ENCODE measurements around the gene ADRA1B. TPM values are rescaled to one million over a fixed set of nuclear protein-coding genes. Genes with fewer than 3 reads are reported as not detected.
A peak's percentile ranks its signal among the peaks of the same experiment; 100 is the strongest.

ADRA1B gene
- total RNA-seq, 1 experiment from 2014 or later = 0.29 TPM

GRCh38 chr5:159913048-159913447 lies 3.2 kb upstream of the ADRA1B start:
- H3K9ac ChIP-seq (ENCODE audit: low read length) = no peak overlapping the region
- H3K36me3 ChIP-seq (ENCODE audit: low read depth, low read length) = no peaks in the 10 kb centered on the region
- H3K9me3 ChIP-seq (ENCODE audit: low read length) = no peaks in the 10 kb centered on the region
- intact Hi-C loops (cut with micrococcal nuclease) = no loop called here
- ChIA-PET POLR2A (ENCODE audit: unreplicated experiment) (no interaction called here), CTCF (no interaction called here)
- no peaks in the 10 kb centered on the region for H3F3A ChIP-seq (ENCODE audit: low read length, unreplicated experiment)
- ATAC-seq = no peak; the same call in 1 of the 2 replicates
- peak overlapping the region; percentile 29 for H3K4me2 ChIP-seq (ENCODE audit: low read length)
- no peaks in the 10 kb centered on the region for H3K27me3 ChIP-seq (ENCODE audit: low read length)
- no peaks in the 10 kb centered on the region for H3K9me2 ChIP-seq (replicated peaks; ENCODE audit: low read length)
- peak overlapping the region; percentile 37 for H3K27ac ChIP-seq (ENCODE audit: low read length)
- H3K4me1 ChIP-seq (ENCODE audit: insufficient read depth, low read length) = peaks cover 38% of the 10 kb centered on the region
- peak; percentile 62 for DNase-seq
- TF ChIP-seq CTCF (conservative IDR thresholded peaks at IDR 0.05; ENCODE audit: low read depth, low read length) (no peak), EZH2phosphoT487 (IDR thresholded peaks at IDR 0.05; ENCODE audit: borderline replicate concordance, low read length) (no peak), EZH2 (IDR thresholded peaks at IDR 0.05; ENCODE audit: low read length, unreplicated experiment) (no peak)
- no peaks in the 10 kb centered on the region for H3K79me2 ChIP-seq (ENCODE audit: low read length)
- H3K4me3 ChIP-seq (ENCODE audit: low read length) = no peak overlapping the region
- H4K20me1 ChIP-seq (ENCODE audit: low read length) = no peaks in the 10 kb centered on the region
- no peak overlapping the region for H2AFZ ChIP-seq (ENCODE audit: low read length)
- no TSS peak for BruUV-seq (replicated peaks)

DNA sequence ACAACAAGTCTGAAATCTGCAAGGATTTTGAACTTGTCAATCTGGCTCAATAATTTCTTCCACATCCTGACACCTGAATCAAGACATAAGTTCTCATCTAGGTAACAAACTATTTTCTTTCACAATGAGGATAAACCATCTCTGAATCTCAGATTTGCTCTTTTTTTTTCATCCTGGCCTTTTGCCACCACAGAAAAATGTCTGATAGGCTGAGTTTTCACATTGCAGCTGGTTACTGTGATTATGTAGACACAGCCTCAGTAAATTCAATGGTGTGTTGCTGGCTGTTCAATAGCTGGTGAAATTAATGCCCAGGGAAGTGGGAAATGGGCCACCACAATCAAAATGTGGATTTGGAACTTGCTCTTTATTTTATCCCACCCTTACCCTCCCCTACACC lies 2.8 kb upstream of the ADRA1B start:
- H3K27ac ChIP-seq (ENCODE audit: low read length) = peak overlapping the region; percentile 37; the same call in 1 of the 2 replicates
- CTCF ChIA-PET = no interaction called here
- BruUV-seq (replicated peaks) = no TSS peak
- H3F3A ChIP-seq (ENCODE audit: low read length, unreplicated experiment) = no peaks in the 10 kb centered on the region
- DNase-seq (no peak), ATAC-seq (no peak)
- H3K27me3 ChIP-seq (ENCODE audit: low read length) = no peaks in the 10 kb centered on the region
- H3K4me2 ChIP-seq (ENCODE audit: low read length) = peak overlapping the region; percentile 25; the same call in 1 of the 2 replicates
- H3K9ac ChIP-seq (ENCODE audit: low read length) = no peak overlapping the region
- no peaks in the 10 kb centered on the region for H4K20me1 ChIP-seq (ENCODE audit: low read length)
- no peak for TF ChIP-seq EZH2 (IDR thresholded peaks at IDR 0.05; ENCODE audit: low read length, unreplicated experiment)
- TF ChIP-seq CTCF (conservative IDR thresholded peaks at IDR 0.05; ENCODE audit: low read depth, low read length) = no peak
- TF ChIP-seq EZH2phosphoT487 (IDR thresholded peaks at IDR 0.05; ENCODE audit: borderline replicate concordance, low read length) = no peak
- no peaks in the 10 kb centered on the region for H3K9me3 ChIP-seq (ENCODE audit: low read length)
- intact Hi-C loops (cut with micrococcal nuclease) = no loop called here
- no peaks in the 10 kb centered on the region for H3K79me2 ChIP-seq (ENCODE audit: low read length)
- H3K4me1 ChIP-seq (ENCODE audit: insufficient read depth, low read length) = peaks cover 37% of the 10 kb centered on the region
- H3K9me2 ChIP-seq (replicated peaks; ENCODE audit: low read length) = no peaks in the 10 kb centered on the region
- no peak overlapping the region for H2AFZ ChIP-seq (ENCODE audit: low read length)
- H3K36me3 ChIP-seq (ENCODE audit: low read depth, low read length) = no peaks in the 10 kb centered on the region
- POLR2A ChIA-PET (ENCODE audit: unreplicated experiment) = no interaction called here
- H3K4me3 ChIP-seq (ENCODE audit: low read length) = no peak overlapping the region

GRCh38 chr5:159916841-159917761 lies 819 bp downstream of the ADRA1B start:
- no peaks in the 10 kb centered on the region for H3K36me3 ChIP-seq (ENCODE audit: low read depth, low read length)
- peak overlapping the region; percentile 81 for H3K4me2 ChIP-seq (ENCODE audit: low read length)
- ATAC-seq (peak; percentile 47), DNase-seq (no peak)
- H3K4me3 ChIP-seq (ENCODE audit: low read length) = peak overlapping the region; percentile 68
- BruUV-seq (replicated peaks) = no TSS peak
- intact Hi-C loops (cut with micrococcal nuclease) = loop anchor here (1.0 to 5.0 kb wide), 5 partner anchors 145 to 473 kb away; no protein-coding TSS in a partner anchor
- no peaks in the 10 kb centered on the region for H3K27me3 ChIP-seq (ENCODE audit: low read length)
- no peaks in the 10 kb centered on the region for H4K20me1 ChIP-seq (ENCODE audit: low read length)
- no peak for TF ChIP-seq EZH2 (IDR thresholded peaks at IDR 0.05; ENCODE audit: low read length, unreplicated experiment)
- TF ChIP-seq CTCF (conservative IDR thresholded peaks at IDR 0.05; ENCODE audit: low read depth, low read length) = no peak
- H3K9ac ChIP-seq (ENCODE audit: low read length) = no peak overlapping the region
- H3K79me2 ChIP-seq (ENCODE audit: low read length) = no peaks in the 10 kb centered on the region
- POLR2A ChIA-PET (ENCODE audit: unreplicated experiment) = no interaction called here
- no peaks in the 10 kb centered on the region for H3K9me2 ChIP-seq (replicated peaks; ENCODE audit: low read length)
- no peaks in the 10 kb centered on the region for H3F3A ChIP-seq (ENCODE audit: low read length, unreplicated experiment)
- CTCF ChIA-PET = interaction anchor here (0.6 to 1.3 kb wide), 6 partner anchors 11 to 466 kb away, joined by 3 to 13 read pairs (median 5); no protein-coding TSS in a partner anchor
- peak overlapping the region; percentile 60; the same call in 1 of the 2 replicates for H2AFZ ChIP-seq (ENCODE audit: low read length)
- H3K9me3 ChIP-seq (ENCODE audit: low read length) = no peaks in the 10 kb centered on the region
- H3K4me1 ChIP-seq (ENCODE audit: insufficient read depth, low read length) = peaks cover 25% of the 10 kb centered on the region
- no peak overlapping the region for H3K27ac ChIP-seq (ENCODE audit: low read length)
